GM23338 (cell line): Measurements from ENCODE around the gene NFX1. TPM values are rescaled to one million over a fixed set of nuclear protein-coding genes. Genes with fewer than 3 reads are reported as not detected.

Source experiments
- ATAC-seq: fragments of 200-7000 bp; cut with Tn5 transposase; 3 replicates; pipeline ENCODE4 v1.9.1; 2020
- DNase-seq: peaks from one replicate; pipeline ENCODE4 v3.0.0-alpha.2; 2015; ENCODE audit warnings: low spot score
- H2AFZ ChIP-seq: fragments of 200-600 bp; sonication (generic); 2 replicates; pipeline ENCODE4 v1.8.0; 2016; ENCODE audit warnings: antibody characterized with exemption, mild to moderate bottlenecking, moderate library complexity
- H3F3A ChIP-seq: fragments of 200-600 bp; sonication (generic); replicated peaks from 2 replicates; pipeline ENCODE4 v1.8.0; 2017; ENCODE audit warnings: antibody characterized with exemption, mixed run types, low read depth
- H3K27ac ChIP-seq: fragments of 200-600 bp; sonication (generic); 2 replicates; pipeline ENCODE4 v1.6.1; 2016; ENCODE audit warnings: low read depth
- H3K27me3 ChIP-seq: fragments of 200-600 bp; sonication (generic); 2 replicates; pipeline ENCODE4 v1.8.0; 2016; ENCODE audit warnings: mild to moderate bottlenecking, mixed run types, moderate library complexity; ENCODE audit not compliant: insufficient read depth
- H3K36me3 ChIP-seq: fragments of 200-600 bp; sonication (generic); 2 replicates; pipeline ENCODE4 v1.8.0; 2016; ENCODE audit warnings: mild to moderate bottlenecking; ENCODE audit not compliant: insufficient read depth
- H3K4me1 ChIP-seq: fragments of 200-600 bp; sonication (generic); 2 replicates; pipeline ENCODE4 v1.8.0; 2016; ENCODE audit warnings: mild to moderate bottlenecking, moderate library complexity; ENCODE audit not compliant: insufficient read depth
- H3K4me2 ChIP-seq: fragments of 200-600 bp; sonication (generic); 2 replicates; pipeline ENCODE4 v1.7.1; 2017; ENCODE audit warnings: mixed run types
- H3K4me3 ChIP-seq: fragments of 200-600 bp; sonication (generic); 2 replicates; pipeline ENCODE4 v1.6.1; 2016; ENCODE audit warnings: mixed run types
- H3K79me2 ChIP-seq: fragments of 200-600 bp; sonication (generic); replicated peaks from 2 replicates; pipeline ENCODE4 v1.8.0; 2017; ENCODE audit warnings: mild to moderate bottlenecking; ENCODE audit not compliant: insufficient read depth
- H3K9me2 ChIP-seq: fragments of 200-600 bp; sonication (generic); 2 replicates; pipeline ENCODE4 v1.8.0; 2017; ENCODE audit not compliant: insufficient read depth
- H4K20me1 ChIP-seq: fragments of 200-600 bp; sonication (generic); replicated peaks from 2 replicates; pipeline ENCODE4 v1.8.0; 2017; ENCODE audit warnings: mild to moderate bottlenecking; ENCODE audit not compliant: insufficient read depth
- H3K27ac Mint-ChIP-seq: 2 replicates; pipeline ENCODE4 v1.8.0; 2020; ENCODE audit warnings: inconsistent platforms, mild to moderate bottlenecking, moderate library complexity, mixed read lengths
- H3K27me3 Mint-ChIP-seq: 3 replicates; pipeline ENCODE4 v1.8.0; 2022; ENCODE audit warnings: low read depth, mild to moderate bottlenecking, moderate library complexity, mixed read lengths, inconsistent platforms; ENCODE audit not compliant: insufficient read depth, poor library complexity
- H3K36me3 Mint-ChIP-seq: 3 replicates; pipeline ENCODE4 v1.8.0; 2021; ENCODE audit warnings: low read depth, mild to moderate bottlenecking, inconsistent platforms, moderate library complexity, mixed read lengths
- H3K4me1 Mint-ChIP-seq: 3 replicates; pipeline ENCODE4 v1.8.0; 2020; ENCODE audit warnings: mild to moderate bottlenecking, inconsistent platforms, mixed read lengths
- H3K4me3 Mint-ChIP-seq: 3 replicates; pipeline ENCODE4 v1.8.0; 2021; ENCODE audit warnings: moderate library complexity, mild to moderate bottlenecking, inconsistent platforms, mixed read lengths
- H3K9me3 Mint-ChIP-seq: 3 replicates; pipeline ENCODE4 v1.8.0; 2020; ENCODE audit warnings: moderate library complexity, mild to moderate bottlenecking, inconsistent platforms, mixed read lengths
- CTCF ChIP-seq, 2 experiments: fragments of 200-600 bp in 1 of 2; sonication (generic) in 1 of 2; conservative IDR thresholded peaks; 2 replicates each; pipeline versions ENCODE4 v1.5.1 to v1.6.1; 2016 to 2017; ENCODE audit warnings: antibody characterized with exemption in 2 of 2, low read depth in 2 of 2, mild to moderate bottlenecking in 2 of 2, moderate library complexity in 1 of 2
- ETS1 ChIP-seq: IDR thresholded peaks from 2 replicates; pipeline ENCODE4 v1.6.1; 2016; ENCODE audit warnings: antibody characterized with exemption
- EZH2phosphoT487 ChIP-seq: fragments of 200-600 bp; sonication (generic); IDR thresholded peaks from one replicate; pipeline ENCODE4 v1.8.1; 2018; ENCODE audit warnings: antibody characterized with exemption; ENCODE audit not compliant: unreplicated experiment
- ZNF114 ChIP-seq: fragments of 250-450 bp; sonication (Bioruptor Pico); IDR thresholded peaks from 2 replicates; pipeline ENCODE4 v1.5.0; 2020; ENCODE audit warnings: mild to moderate bottlenecking, moderate library complexity
- ZNF462 ChIP-seq: fragments of 250-450 bp; sonication (Bioruptor Pico); IDR thresholded peaks from 2 replicates; pipeline ENCODE4 v1.5.0; 2020; ENCODE audit warnings: mild to moderate bottlenecking, moderate library complexity
- polyA plus RNA-seq: library from polyadenylated mRNA; unstranded; fragments of >200 nt; fragmentation: Nextera tagmentation; extraction: Ambion mirVana; gene quantifications from 2 replicates; pipeline ENCODE4 v1.2.1, GENCODE V29; 2016
- total RNA-seq: library from RNA; depleted of rRNA; stranded (reverse); fragments of >200 nt; shearing (Covaris generic); gene quantifications from 2 replicates; pipeline ENCODE4 v1.2.3, GENCODE V29; 2014

Gene NFX1
- total and polyA plus RNA-seq, 2 experiments from 2014 or later, result 13.9 to 26.1 TPM

GRCh38 chr9:33289496-33289895 is 820 bp upstream of the NFX1 start (continued):
- TF ChIP-seq EZH2phosphoT487, result no peak

GRCh38 chr9:33289936-33290246 is 425 bp upstream of the NFX1 start:
- Histone ChIP-seq H3K4me3 (peak overlapping the region; percentile 83), H3K36me3 (no peaks in the 10 kb centered on the region; the same call in 1 of the 2 replicates), H3K4me1 (0 out of 2 replicates have a peak, but pooled peaks cover 5% of the 10 kb centered on the region), H3K9me2 (no peaks in the 10 kb centered on the region), H2AFZ (no peak overlapping the region), H3K27me3 (no peaks in the 10 kb centered on the region), H3K79me2 (peaks cover 42% of the 10 kb centered on the region), H3K27ac (peak overlapping the region; percentile 96), H3K4me2 (peak overlapping the region; percentile 83), H4K20me1 (no peaks in the 10 kb centered on the region; the same call in 1 of the 2 replicates), H3F3A (no peaks in the 10 kb centered on the region)
- ATAC-seq (peak; percentile 15), DNase-seq (no peak)
- TF ChIP-seq CTCF (conservative IDR thresholded peaks at IDR 0.05; ENCODE audit: low read depth in 2 of 2) (no peak), ZNF462 (CRISPR knock-in tag) (no peak), ZNF114 (CRISPR knock-in tag) (no peak), EZH2phosphoT487 (no peak), ETS1 (no peak)
- H3K36me3 Mint-ChIP-seq, result peaks cover 11% of the 10 kb centered on the region
- peaks cover 7% of the 10 kb centered on the region for H3K27me3 Mint-ChIP-seq
- no peaks in the 10 kb centered on the region; the same call in 2 of the 3 replicates for H3K9me3 Mint-ChIP-seq
- H3K4me3 Mint-ChIP-seq, result peak overlapping the region; percentile 100
- H3K27ac Mint-ChIP-seq, result peak overlapping the region; percentile 100
- H3K4me1 Mint-ChIP-seq, result peaks cover 13% of the 10 kb centered on the region
